GM12875 (cell line): ENCODE data around the gene PLEKHB1.

Experiments
- H3K4me3 ChIP-seq: one replicate; pipeline ENCODE4 v1.5.1; 2011; ENCODE audit warnings: low read depth, low read length, control low read depth
- TF ChIP-seq, protein P1 (sequence below): IDR thresholded peaks from 2 replicates; pipeline ENCODE4 v1.5.1; 2011; ENCODE audit warnings: low read depth, mild to moderate bottlenecking, control low read depth, inconsistent platforms, low read length, moderate library complexity, borderline replicate concordance; ENCODE audit not compliant: insufficient read depth

Gene PLEKHB1

DNA sequence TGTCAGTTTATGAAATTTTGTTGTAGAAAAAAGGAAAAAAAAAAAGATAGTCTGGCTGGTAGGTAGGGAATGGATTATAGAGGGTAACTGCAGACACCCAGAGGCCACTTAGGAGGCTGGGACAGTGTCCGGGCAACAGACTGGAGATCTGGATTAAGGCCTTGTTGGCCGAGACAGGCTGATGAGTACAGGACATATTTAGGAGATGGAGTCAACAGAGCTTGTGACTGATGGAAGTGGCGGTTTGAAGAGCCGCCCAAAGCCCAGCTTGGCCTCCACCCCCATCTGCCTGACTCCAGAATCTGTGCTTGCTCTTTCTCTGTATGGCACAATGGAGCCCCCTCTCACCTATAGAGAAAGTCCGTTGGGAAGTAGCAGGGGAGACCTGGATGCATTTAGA is 7.6 kb downstream of the PLEKHB1 start:
- TF ChIP-seq, protein P1, sequence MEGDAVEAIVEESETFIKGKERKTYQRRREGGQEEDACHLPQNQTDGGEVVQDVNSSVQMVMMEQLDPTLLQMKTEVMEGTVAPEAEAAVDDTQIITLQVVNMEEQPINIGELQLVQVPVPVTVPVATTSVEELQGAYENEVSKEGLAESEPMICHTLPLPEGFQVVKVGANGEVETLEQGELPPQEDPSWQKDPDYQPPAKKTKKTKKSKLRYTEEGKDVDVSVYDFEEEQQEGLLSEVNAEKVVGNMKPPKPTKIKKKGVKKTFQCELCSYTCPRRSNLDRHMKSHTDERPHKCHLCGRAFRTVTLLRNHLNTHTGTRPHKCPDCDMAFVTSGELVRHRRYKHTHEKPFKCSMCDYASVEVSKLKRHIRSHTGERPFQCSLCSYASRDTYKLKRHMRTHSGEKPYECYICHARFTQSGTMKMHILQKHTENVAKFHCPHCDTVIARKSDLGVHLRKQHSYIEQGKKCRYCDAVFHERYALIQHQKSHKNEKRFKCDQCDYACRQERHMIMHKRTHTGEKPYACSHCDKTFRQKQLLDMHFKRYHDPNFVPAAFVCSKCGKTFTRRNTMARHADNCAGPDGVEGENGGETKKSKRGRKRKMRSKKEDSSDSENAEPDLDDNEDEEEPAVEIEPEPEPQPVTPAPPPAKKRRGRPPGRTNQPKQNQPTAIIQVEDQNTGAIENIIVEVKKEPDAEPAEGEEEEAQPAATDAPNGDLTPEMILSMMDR: no peak
- H3K4me3 ChIP-seq: no peak overlapping the region

DNA sequence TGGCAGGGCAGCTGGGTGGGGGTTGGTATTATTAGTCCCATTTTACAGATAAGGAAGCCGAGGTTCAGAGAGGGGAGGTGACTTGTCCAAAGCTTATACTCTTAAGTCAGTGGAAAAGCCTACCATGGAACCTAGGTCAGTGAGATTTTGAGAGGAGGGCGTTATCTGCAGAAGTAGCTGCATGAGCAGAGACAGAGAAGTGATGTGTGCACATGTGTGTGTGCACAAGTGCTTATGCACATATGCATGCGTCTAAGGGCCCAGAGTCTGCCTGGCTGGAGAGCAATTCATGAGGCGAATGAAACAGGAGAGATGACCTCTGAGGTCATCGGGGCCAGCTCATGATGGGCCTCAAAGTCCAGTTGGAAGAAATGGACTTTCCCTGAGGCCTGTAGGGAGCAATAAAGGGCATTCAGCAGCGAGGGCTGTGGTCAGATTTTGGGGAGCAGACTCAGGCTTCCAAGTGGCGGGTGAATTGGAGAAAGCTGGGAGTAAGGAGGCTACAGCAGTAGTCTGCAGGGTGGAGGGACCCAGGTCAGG is 8.2 kb downstream of the PLEKHB1 start:
- TF ChIP-seq, protein P1: no peak

DNA sequence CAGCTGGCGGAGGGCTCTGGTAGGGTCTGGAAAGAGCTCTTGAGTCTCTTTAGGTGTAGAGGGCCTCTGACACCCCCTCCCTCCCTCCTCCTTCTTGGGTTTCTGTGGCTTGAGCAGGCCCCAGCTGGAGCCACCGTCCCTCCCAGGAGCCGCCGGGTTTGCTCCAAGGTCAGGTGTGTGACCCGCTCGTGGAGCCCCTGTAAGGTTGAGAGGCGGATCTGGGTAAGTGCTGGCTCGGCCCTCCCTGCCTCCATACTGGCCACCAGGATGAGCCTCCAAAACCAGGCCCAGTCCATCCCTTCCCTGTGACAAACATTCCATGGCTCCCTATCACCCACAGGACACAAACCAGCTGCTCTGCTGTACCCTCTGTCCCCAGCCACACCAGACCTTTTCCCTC is 9.3 kb downstream of the PLEKHB1 start:
- no peak overlapping the region for H3K4me3 ChIP-seq
- TF ChIP-seq, protein P1: no peak

More for the DNA sequence above, 8.2 kb downstream of the PLEKHB1 start:
- no peak overlapping the region for H3K4me3 ChIP-seq

DNA sequence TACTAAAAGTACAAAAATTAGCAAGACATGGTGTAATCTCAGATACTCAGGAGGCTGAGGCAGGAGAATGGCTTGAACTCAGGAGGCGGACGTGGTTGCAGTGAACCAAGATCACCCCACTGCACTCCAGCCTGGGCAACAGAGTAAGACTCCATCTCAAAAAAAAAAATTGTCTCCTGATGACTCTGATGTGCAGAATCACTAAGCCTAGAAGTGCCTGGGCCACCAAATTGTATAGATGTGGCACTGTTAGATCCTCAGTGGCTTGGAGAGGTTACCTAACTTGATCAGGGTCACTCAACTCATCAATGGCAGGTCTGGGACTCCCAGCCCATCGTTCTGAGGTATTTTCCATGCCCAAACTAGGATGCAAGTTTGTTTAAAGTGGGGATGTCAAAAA is 10.6 kb downstream of the PLEKHB1 start:
- H3K4me3 ChIP-seq: no peak overlapping the region
- TF ChIP-seq, protein P1: no peak

DNA sequence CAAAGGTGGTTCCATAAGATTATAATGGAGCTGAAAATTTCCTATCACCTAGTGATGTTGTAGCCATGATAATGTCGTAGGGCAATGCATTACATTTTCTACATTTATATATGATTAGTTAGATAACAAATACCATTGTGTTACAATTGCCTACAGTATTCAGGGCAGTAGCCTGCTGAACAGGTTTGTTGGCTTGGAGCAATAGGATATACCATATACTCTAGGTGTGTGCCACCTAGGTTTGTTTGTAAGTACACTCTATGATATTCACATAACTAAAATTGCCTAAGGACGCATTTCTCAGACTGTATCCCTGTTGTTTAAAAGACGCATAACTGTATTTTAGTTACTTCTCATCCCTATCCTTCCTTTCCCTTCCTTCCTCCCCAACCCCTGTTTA is 13.6 kb downstream of the PLEKHB1 start:
- TF ChIP-seq, protein P1: no peak
- H3K4me3 ChIP-seq: no peak overlapping the region

DNA sequence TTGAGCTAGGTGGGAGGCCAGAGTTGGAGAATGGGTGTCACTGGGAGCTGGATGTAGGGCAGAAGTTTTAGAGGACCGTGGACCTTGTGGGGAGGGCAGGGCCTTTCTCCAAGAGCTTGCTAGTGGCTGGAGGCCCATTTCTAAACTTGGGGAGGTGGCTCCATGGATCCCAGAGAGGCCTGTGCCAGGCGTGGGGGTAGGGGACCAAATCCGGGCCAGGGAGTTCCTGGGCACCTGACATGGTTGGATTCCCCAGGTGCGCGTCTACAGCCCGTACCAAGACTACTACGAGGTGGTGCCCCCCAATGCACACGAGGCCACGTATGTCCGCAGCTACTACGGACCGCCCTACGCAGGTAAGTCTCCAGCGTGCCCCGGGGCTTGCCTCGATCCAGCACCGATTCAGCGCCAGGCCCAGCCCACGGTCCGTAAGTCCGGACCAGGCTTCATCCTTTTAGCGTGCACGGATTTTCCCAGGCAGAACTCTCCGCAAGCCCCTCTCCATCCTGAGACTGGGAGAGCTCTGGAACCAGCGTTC is 14.2 kb downstream of the PLEKHB1 start:
- TF ChIP-seq, protein P1: no peak
- no peak overlapping the region for H3K4me3 ChIP-seq

DNA sequence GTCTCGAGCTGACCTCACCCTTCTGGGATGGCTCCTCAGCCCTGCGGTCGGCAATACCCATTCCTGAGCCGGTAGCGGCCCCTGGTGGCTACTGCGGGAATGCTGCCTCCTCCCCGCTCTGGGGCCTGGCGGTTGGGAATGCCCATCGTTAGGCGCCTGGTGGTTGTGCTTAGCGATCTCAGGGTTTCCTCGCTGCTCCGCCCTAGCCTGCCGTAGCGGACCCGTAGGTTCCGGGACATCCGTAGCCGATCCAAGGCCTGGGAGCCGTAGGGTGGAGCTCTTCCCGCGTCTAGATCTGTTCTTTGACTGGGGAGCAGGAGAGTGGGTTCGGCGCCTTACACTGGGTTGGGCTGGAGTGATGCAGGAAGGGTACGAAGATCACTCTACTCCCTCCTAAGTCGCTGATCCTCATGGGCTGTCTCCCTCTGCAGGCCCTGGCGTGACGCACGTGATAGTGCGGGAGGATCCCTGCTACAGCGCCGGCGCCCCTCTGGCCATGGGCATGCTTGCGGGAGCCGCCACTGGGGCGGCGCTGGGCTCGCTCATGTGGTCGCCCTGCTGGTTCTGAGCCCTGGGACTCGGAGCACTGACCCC is 14.8 kb downstream of the PLEKHB1 start:
- peak overlapping the region; percentile 33 for H3K4me3 ChIP-seq

More for the DNA sequence above, 14.8 kb downstream of the PLEKHB1 start:
- TF ChIP-seq, protein P1: peak; percentile 98
